Measurements from ENCODE around the gene RPS6KA3. TPM values are rescaled to one million over a fixed set of nuclear protein-coding genes. Genes with fewer than 3 reads are reported as not detected.

The RPS6KA3 gene
- total RNA-seq, 1 donor from 2014 or later, result 26.6 TPM

GRCh38 chrX:20284444-20284843 lies 17.7 kb upstream of the RPS6KA3 start:
- no peak overlapping the region for H3K4me3 ChIP-seq (ENCODE audit: low read depth, low read length)
- DNase-seq (ENCODE audit: low read depth), result no peak
- no peaks in the 10 kb centered on the region for H3K27me3 ChIP-seq (ENCODE audit: control insufficient read depth, insufficient read depth, low read length)
- H3K36me3 ChIP-seq (ENCODE audit: control insufficient read depth, insufficient read depth, low read length), result no peaks in the 10 kb centered on the region
- no peak for TF ChIP-seq CTCF (IDR thresholded peaks at IDR 0.05; ENCODE audit: insufficient read depth, low read length, poor library complexity, severe bottlenecking)

GRCh38 chrX:20280938-20281337 lies 14.2 kb upstream of the RPS6KA3 start:
- Histone ChIP-seq H3K4me3 (ENCODE audit: low read depth, low read length) (no peak overlapping the region), H3K27me3 (ENCODE audit: control insufficient read depth, insufficient read depth, low read length) (no peaks in the 10 kb centered on the region), H3K36me3 (ENCODE audit: control insufficient read depth, insufficient read depth, low read length) (no peaks in the 10 kb centered on the region)
- DNase-seq (ENCODE audit: low read depth), result no peak
- TF ChIP-seq CTCF (IDR thresholded peaks at IDR 0.05; ENCODE audit: insufficient read depth, low read length, poor library complexity, severe bottlenecking), result no peak

- H3K27me3 ChIP-seq (ENCODE audit: control insufficient read depth, insufficient read depth, low read length), result no peaks in the 10 kb centered on the region
- no peaks in the 10 kb centered on the region for H3K36me3 ChIP-seq (ENCODE audit: control insufficient read depth, insufficient read depth, low read length)
- no peak for DNase-seq (ENCODE audit: low read depth)
- no peak overlapping the region for H3K4me3 ChIP-seq (ENCODE audit: low read depth, low read length)
- TF ChIP-seq CTCF (IDR thresholded peaks at IDR 0.05; ENCODE audit: insufficient read depth, low read length, poor library complexity, severe bottlenecking), result no peak
Measured at GRCh38 chrX:20274121-20274520, 7.4 kb upstream of the RPS6KA3 start.

GRCh38 chrX:20271730-20272129 lies 5.0 kb upstream of the RPS6KA3 start:
- Histone ChIP-seq H3K4me3 (ENCODE audit: low read depth, low read length) (no peak overlapping the region), H3K36me3 (ENCODE audit: control insufficient read depth, insufficient read depth, low read length) (no peaks in the 10 kb centered on the region), H3K27me3 (ENCODE audit: control insufficient read depth, insufficient read depth, low read length) (no peaks in the 10 kb centered on the region)
- no peak for DNase-seq (ENCODE audit: low read depth)
- TF ChIP-seq CTCF (IDR thresholded peaks at IDR 0.05; ENCODE audit: insufficient read depth, low read length, poor library complexity, severe bottlenecking), result no peak

GRCh38 chrX:20271186-20271585 lies 4.5 kb upstream of the RPS6KA3 start:
- no peak for DNase-seq (ENCODE audit: low read depth)
- no peak overlapping the region for H3K4me3 ChIP-seq (ENCODE audit: low read depth, low read length)
- no peaks in the 10 kb centered on the region for H3K27me3 ChIP-seq (ENCODE audit: control insufficient read depth, insufficient read depth, low read length)
- H3K36me3 ChIP-seq (ENCODE audit: control insufficient read depth, insufficient read depth, low read length), result no peaks in the 10 kb centered on the region
- no peak for TF ChIP-seq CTCF (IDR thresholded peaks at IDR 0.05; ENCODE audit: insufficient read depth, low read length, poor library complexity, severe bottlenecking)

GRCh38 chrX:20270562-20270890 lies 3.8 kb upstream of the RPS6KA3 start:
- TF ChIP-seq CTCF (IDR thresholded peaks at IDR 0.05; ENCODE audit: insufficient read depth, low read length, poor library complexity, severe bottlenecking), result no peak
- no peak for DNase-seq (ENCODE audit: low read depth)
- Histone ChIP-seq H3K27me3 (ENCODE audit: control insufficient read depth, insufficient read depth, low read length) (no peaks in the 10 kb centered on the region), H3K4me3 (ENCODE audit: low read depth, low read length) (no peak overlapping the region), H3K36me3 (ENCODE audit: control insufficient read depth, insufficient read depth, low read length) (no peaks in the 10 kb centered on the region)
